Head of caudate nucleus (tissue), 42 donors: ENCODE measurements around the gene TOPAZ1.

Experiments used
- DNase-seq, 42 donors: peaks; one replicate each; pipeline versions ENCODE4 v3.0.0 to v3.0.0-alpha.2; 2020 to 2021; ENCODE audit warnings: mixed read lengths in 7 of 42
- intact Hi-C: fragments of 100-400 bp; cut with DNase I; formaldehyde crosslinking; loops from one replicate; pipeline ENCODE4 v1.15.0; 2022

TOPAZ1 gene

DNA sequence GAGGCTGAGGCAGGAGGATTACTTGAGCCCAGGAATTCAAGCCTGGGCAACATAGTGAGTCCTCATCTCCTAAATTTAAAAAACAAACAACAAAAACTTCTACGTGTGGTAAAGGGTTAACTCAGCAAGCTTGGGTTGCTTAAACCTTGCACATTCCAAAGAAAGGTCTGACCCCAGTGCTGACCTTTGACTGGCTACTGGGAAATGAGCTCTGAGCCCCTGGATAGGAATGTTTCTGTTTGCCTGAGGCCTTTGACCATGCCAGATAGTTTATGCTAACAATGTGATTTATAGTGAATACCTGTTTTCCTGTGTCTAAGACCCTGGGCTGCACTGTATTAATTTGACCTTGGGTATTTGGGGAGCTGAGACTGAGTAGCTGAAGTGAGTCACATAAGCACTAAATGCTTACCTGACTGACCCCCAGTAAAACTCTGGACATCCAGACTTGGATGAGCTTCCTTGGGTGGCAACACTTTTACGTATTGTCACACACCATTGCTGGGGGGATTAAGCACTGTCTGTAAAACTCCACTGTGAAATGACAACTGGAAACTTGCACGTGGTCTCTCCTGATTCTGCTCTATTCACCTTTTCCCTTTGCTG is 117.6 kb downstream of the TOPAZ1 start:
- no peak for DNase-seq
- intact Hi-C loops: no loop called here

DNA sequence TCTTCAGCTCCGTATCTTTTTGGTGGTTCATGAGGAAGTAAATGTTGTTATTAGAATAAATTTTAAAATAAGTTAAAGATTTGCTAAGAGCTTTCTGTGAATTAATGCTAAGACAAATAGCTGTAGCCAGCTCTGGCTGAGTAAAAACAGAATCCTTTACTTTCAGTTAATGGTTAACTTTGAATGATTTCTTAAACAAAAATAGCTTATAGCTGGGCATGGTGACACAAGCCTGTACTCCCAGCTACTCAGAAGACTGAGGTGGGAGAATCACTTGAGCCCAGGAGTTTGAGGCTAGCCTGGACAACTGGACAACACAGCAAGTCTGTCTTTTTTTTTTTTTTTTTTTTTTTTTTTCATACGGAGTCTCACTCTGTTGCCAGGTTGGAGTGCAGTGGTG is 121.9 kb downstream of the TOPAZ1 start:
- DNase-seq: no peak
- intact Hi-C loops: no loop called here

DNA sequence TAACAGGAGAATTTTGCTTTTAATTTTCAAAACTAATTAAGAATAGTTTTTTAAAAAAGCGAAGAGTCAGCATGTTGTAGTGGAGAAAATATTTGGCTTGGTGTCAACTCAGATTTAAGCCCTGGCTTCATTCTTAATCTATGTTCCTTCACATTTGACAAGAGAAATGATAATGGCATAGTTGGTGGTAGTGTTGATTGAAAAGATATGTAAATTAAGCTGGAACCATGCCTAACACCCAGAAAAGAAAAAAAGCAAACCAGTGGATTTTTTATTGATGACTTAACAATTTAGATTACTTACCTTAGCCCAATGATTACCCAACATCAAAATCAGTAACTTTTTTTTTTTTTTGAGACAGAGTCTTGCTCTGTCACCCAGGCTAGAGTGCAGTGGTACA is 124.3 kb downstream of the TOPAZ1 start:
- intact Hi-C loops: no loop called here
- DNase-seq: no peak

DNA sequence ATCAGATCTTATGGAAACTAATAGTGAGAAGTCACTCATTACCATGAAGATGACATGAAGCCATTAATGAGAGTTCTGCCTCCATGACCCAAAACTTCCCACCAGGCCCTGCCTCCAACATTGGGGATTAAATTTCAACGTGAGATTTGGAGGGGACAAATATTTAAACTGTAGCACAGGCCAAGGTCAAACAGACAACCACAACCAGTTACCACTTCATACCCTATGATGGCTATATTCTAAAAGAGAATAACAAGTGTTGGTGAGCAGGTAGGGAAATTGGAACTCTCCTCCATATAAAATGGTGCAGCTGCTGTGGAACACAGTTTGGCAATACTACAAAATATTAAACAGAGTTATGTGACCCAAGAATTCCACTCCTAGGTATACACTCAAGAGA is 133.8 kb downstream of the TOPAZ1 start:
- intact Hi-C loops: no loop called here
- no peak for DNase-seq
